HG02623 (cell line): ENCODE data around the gene ZNF681.
"Not testable (repeated sequence)": the region's sequence is repeated elsewhere in the genome, so short reads cannot be mapped to it uniquely, and the experiment has no call there.

ENCODE experiments used
- ATAC-seq: cut with Tn5 transposase; IDR thresholded peaks from one replicate; pipeline ENCODE4 v1.9.1; 2021; ENCODE audit warnings: moderate library complexity; ENCODE audit not compliant: unreplicated experiment

The ZNF681 gene

GRCh38 chr19:23758187-23759074, at the start of gene ZNF681:
TSS of gene ZNF681 (minus strand) at chr19:23758891. CDS start at chr19:23758749, 142 bp downstream.
- peak; percentile 86 for ATAC-seq

- no peak for ATAC-seq
Measured at GRCh38 chr19:23804676-23805075, 46.0 kb upstream of the ZNF681 start.

- ATAC-seq = no peak
Measured at GRCh38 chr19:23802290-23802689, 43.6 kb upstream of the ZNF681 start.

GRCh38 chr19:23801803-23802202, 43.1 kb upstream of the ZNF681 start:
- no peak for ATAC-seq

GRCh38 chr19:23800868-23801267, 42.2 kb upstream of the ZNF681 start:
- ATAC-seq = no peak

GRCh38 chr19:23800271-23800670, 41.6 kb upstream of the ZNF681 start:
- ATAC-seq = no peak

- ATAC-seq = no peak
Measured at GRCh38 chr19:23799321-23799720, 40.6 kb upstream of the ZNF681 start.

GRCh38 chr19:23795462-23795861, 36.8 kb upstream of the ZNF681 start:
- ATAC-seq = no peak

GRCh38 chr19:23792784-23793183, 34.1 kb upstream of the ZNF681 start:
- ATAC-seq = no peak

- ATAC-seq = no peak
Measured at GRCh38 chr19:23790641-23791488, 32.2 kb upstream of the ZNF681 start.

- ATAC-seq = no peak
Measured at GRCh38 chr19:23789246-23789645, 30.6 kb upstream of the ZNF681 start.

- ATAC-seq = no peak
Measured at GRCh38 chr19:23788411-23788810, 29.7 kb upstream of the ZNF681 start.

- no peak for ATAC-seq
Measured at GRCh38 chr19:23787106-23787505, 28.4 kb upstream of the ZNF681 start.

GRCh38 chr19:23785982-23786381, 27.3 kb upstream of the ZNF681 start:
- no peak for ATAC-seq

- ATAC-seq = no peak
Measured at GRCh38 chr19:23784274-23784673, 25.6 kb upstream of the ZNF681 start.

- no peak for ATAC-seq
Measured at GRCh38 chr19:23783636-23784035, 24.9 kb upstream of the ZNF681 start.

GRCh38 chr19:23779645-23780044, 21.0 kb upstream of the ZNF681 start:
- no peak for ATAC-seq

GRCh38 chr19:23778566-23778965, 19.9 kb upstream of the ZNF681 start:
- ATAC-seq = no peak

GRCh38 chr19:23778036-23778435, 19.3 kb upstream of the ZNF681 start:
- not testable (repeated sequence) for ATAC-seq

GRCh38 chr19:23777216-23777615, 18.5 kb upstream of the ZNF681 start:
- ATAC-seq = no peak

- no peak for ATAC-seq
Measured at GRCh38 chr19:23776507-23777205, 18.0 kb upstream of the ZNF681 start.
